SK-N-MC (cell line): ENCODE results near the gene ATP13A3.

Source experiments
- EZH2 ChIP-seq: fragments of 200-600 bp; sonication (generic); IDR thresholded peaks from one replicate; pipeline ENCODE4 v1.6.1; 2017; ENCODE audit warnings: antibody characterized with exemption
- POLR2AphosphoS5 ChIP-seq: IDR thresholded peaks from 2 replicates; pipeline ENCODE4 v1.6.1; 2012; ENCODE audit warnings: mild to moderate bottlenecking, low read depth, low read length, borderline replicate concordance

DNA sequence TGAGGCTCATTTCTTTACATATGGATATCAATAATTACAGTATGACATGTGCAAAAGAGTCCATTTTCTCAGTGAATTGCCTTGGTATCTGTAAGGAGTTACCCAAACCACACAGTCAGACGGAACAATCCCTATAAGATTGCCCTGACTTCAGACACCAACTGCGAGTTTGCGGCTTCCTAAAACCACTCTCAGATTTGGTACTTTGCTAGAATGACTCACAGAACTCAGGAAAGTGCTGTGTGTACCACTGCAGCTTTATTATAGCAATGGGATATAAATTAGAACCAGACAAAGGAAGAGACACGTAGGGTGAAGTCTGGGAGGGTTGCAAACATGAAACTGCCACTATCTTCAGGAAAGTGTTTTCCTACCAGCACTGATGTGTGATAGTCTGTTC, 45.8 kb upstream of the ATP13A3 start:
- TF ChIP-seq EZH2 (no peak), POLR2AphosphoS5 (no peak)
